Limb (tissue), 2 donors: Measurements from ENCODE around the gene DCHS1.

Source experiments
- DNase-seq, 2 donors: peaks; one replicate each; pipeline ENCODE4 v3.0.0-alpha.2; 2016; ENCODE audit errors: extremely low spot score in 2 of 2

Gene DCHS1

DNA sequence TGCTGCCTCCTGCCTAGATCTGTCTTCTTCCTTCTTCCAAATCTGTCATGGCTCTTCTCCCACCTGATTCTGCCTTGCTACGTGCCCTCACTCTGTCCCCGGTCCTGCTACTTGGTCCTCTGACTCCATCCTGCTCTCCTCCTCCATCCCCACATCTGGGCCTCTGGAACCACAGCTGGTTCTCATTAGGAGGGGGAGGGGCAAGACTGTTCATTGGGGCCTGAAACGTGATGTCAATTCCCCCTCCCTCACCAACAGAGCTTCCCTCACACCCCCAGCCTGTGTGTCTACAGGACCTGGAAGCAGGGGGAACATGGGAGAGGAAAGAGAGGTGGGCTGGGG lies 9.1 kb downstream of the DCHS1 start:
- peak; percentile 84 to 88 for DNase-seq

DNA sequence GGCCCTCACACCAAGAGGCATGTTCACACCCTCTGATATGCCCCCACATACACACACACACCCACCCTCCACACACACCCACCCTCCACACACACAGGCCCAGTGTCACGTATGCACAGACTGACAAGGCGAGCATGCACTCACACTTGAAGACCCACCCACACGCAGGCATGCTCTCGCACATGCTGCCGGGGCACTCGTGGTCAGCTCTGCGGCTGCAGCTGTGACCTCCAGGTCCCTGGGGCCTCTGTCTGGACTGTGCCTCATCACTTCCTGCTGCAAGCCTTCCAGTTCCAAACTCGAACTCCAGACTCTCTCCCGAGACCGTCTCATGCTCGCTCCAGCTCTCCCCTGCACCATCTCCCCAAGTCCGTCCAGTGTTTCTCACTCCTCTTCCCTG lies 9.5 kb downstream of the DCHS1 start:
- DNase-seq = peak in 1 of 2 donors; percentile 44

DNA sequence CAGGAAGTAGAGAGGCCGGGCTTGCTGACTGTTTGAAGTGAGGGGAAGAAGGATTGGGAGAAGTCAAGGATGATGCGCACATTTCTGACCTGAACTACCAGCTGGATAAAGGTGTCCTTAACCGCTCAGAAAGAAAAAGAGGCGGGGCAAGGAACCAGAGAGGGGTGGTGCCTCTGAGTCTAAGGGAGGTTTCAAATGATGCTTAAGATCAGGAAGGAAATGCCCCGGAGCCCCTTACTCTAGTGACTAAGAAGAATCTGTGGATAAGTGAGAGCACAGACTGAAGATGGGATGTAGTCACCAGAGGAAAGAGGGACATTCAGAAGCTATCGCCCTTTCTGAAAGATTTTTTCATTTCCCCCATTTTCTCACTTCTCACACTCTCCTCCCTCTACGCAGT lies 12.7 kb downstream of the DCHS1 start:
- DNase-seq = no peak

DNA sequence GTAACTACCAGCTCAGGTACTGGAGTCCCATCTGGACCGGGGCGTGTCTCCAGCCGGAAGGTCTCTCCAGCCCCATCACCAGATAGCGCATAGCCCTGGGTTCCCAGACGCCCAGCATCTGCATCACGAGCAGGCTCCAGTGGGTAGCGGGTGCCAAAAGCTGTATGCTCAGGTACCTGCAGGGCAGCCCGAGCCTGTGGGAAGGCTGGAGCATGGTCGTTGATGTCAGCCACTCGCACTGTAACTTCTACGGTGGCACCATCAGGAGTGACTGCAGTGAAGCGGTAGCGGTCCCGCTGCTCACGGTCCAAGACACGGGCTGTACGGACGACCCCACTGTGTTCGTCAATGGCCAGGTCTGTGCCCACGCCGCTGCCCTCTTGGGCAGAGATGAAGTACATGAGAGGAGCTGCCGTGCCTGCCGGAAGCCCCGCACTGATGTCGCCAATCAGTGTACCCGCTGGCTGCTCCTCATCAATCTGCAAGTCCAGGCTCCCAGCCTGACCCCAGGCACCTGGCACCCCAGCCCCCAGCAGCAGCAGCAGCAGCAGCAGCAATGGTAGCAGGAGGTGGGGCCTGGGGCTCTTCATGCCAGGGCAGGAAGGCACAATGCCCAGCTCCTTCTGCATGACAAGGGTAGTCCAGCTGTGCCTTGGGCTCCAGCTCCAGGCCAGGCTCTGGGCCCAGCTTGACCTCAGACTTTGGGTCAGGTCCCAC lies 14.5 kb downstream of the DCHS1 start:
- no peak for DNase-seq

DNA sequence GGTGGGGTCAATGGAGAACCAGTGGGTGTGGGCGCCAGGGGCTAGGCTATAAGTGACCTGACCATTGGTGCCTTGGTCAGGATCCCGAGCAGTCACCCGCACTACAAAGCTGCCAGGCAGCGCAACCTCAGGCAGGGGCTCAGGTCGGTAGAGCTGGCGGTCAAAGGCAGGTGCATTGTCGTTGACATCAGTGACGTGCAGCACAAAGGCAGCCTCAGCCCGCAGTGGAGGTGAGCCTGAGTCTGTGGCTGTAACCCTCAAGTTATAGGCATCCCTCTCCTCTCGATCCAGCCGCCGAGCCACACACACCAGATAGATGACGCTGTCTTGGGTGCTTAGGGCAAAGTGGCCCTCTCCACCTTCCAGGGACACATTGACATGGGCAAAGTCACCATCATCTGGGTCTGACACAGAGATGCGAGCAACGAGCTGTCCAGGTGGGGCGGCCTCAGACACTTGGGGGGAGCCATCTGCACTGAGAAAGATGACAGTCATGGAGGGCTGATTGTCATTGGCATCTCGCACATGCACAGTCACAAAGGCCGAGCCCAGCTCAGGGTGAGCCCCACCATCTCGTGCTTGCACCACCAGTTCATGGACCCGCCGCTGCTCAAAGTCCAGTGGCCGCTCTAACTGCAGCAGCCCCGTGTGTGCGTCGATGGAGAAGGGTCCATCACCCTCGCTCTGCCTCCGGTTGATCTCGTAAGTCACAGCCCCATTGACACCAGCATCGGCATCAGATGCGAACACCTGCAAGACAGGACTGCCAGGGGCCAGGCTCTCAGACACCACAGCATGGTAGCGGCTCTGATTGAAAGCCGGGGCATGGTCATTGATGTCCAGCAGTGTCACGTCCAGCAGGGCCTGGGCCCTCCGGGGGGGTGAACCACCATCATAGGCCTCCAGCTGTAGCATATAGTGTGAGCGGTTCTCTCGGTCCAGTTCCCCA lies 15.3 kb downstream of the DCHS1 start:
- no peak for DNase-seq

DNA sequence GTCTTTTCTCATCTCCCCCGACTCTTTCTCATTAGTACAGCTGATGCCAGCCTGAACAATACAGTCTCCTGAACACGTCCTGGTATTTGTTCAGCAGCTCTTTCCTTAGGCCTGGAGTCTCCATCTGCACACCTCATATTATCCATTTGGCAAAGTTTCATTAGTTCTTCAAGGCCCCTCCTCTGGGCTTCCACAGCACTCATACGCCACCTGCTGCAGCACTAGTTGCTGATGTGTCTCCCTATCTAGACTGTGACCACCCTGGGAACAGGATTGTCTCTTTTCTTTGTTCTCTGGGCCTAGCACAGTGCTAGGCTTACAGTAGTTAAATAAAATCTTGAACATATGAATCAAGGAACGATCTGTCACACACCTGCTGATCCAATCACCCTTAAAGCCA lies 17.2 kb downstream of the DCHS1 start:
- no peak for DNase-seq

DNA sequence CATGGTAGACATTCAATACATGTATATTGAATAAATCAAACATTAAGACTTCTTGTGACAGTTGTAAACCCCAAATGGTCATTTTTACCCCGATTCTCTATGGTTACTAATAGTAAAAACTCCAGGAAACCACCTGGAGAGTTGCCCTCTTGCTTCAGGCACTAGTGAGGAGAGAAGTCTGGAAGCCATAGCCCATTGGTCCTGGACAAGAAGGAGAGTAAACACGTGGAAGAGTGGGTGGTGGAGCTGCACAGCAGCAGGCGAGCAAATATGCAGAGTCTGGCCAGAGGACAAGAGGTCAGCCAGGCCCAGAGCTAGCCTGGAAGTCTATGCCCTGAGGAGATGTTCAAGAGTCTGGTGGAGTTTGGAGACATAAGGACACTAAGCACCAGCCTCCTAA lies 17.7 kb downstream of the DCHS1 start:
- no peak for DNase-seq

DNA sequence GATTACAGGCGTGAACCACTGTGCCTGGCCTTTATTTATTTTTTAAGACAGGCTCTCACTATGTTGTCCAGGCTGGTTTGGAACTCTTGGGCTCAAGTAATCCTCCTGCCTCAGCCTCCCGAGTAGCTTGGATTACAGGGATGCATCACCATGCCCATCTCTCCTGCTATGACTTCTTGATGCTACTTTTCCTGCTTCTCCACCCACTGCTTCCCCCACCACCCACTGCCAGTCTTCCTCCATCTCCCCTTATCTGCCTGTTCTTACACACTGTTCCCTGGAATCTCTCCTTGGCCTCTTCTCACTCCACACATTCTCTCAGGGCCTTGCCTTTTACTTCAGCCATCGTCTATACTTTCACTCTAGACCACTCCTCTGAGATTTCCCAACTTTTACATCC lies 19.1 kb downstream of the DCHS1 start:
- DNase-seq = no peak

DNA sequence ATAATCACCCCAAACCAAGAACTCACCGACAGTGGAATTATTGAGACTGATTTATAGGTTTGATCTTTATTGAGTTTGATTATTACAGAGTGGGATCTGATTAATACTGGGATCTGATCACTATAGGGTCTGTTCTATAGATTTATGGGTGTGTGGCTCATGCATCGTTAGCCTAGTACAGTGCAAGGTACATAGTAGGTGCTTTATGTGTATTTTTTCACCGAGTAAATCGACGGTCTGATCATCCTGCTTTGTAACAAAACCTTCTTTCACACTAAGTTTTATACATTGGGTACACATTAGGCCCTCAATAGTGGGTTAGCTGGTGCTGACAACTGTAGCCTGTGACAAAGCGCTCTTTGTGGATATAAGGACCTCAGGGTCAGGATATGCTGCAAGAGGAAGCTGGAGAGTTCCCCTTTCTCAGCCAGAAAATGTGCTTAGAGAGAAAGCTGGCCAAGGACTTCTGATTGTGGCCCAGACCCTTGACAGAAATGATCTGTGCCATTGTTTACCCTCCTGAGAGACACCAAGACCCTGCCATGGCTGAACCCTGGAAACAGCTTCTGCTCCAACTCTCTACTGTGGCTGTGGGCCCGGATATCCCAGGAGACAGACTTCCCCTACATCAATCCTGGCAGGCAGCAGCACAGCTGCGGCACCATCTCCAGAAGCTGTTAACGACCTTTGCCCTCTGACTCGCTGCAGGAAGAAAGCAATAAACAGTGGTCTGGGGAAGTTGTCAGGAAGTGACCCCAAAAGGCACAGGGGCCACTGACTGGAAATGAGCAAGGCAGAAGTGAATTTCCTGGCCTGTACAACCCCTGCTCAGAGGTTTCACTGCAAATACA lies 20.3 kb downstream of the DCHS1 start:
- no peak for DNase-seq

DNA sequence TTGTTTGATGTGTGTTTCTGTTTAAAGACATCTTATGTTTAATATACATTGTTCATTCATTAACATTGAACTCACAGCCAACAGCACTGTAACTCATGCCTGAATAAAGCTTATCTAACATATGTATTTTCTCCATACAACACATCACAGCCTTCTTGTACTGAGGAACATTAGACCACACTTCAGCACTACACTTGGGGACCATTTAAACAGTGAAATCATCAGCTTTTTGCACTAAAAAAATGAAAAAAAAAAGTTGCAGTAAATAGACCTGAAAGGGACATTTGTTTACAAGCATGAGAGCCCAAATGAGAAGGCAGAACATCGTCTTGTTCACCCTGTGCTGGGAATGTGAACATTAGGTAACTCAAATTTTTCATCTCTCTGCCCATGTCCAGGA lies 21.1 kb downstream of the DCHS1 start:
- DNase-seq = no peak

DNA sequence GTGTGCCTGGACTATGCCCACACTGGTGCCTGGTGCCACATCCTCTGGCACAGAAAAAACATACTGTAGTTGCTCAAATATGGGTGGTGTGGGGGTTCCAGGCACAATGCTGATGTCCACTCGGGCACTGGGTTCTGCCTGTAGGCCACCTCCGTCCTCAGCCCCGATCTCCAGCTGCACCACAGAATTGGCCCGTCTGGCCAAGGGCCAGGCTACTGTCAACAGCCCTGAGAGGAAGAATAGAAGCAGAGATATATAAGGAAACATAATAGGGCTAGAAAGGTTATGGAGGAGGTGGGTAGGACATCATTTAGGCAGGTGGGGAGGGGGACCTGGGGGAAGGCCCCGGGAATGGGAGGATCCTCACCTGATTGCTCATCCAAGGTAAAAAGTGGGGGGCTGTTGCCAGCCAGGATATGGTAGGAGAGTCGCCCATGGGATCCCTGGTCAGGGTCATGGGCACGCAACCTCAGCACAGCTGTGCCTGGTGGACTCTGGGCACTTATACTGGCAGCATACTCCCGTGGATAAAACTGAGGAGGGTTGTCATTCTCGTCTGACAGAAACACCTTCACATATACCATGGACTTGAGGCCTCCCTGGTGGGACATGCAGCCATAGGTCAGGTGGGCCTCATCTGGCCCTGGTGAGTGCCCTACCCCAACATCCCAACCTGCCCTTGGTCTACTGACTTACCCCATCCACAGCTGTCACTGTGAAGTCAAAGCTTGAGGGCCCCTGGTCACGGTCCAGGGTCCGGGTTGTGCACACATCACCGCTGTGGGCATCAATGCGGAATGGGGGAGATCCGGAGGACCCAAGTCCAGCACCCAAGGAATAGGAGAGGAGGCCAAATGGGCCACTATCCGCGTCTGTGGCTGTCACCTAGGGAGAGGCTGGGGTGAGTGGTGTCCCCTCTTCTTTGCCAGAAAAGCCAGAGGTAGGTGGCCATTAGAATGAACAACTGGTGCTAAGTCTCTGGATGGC lies 21.9 kb downstream of the DCHS1 start:
- peak in 1 of 2 donors; percentile 15 for DNase-seq

DNA sequence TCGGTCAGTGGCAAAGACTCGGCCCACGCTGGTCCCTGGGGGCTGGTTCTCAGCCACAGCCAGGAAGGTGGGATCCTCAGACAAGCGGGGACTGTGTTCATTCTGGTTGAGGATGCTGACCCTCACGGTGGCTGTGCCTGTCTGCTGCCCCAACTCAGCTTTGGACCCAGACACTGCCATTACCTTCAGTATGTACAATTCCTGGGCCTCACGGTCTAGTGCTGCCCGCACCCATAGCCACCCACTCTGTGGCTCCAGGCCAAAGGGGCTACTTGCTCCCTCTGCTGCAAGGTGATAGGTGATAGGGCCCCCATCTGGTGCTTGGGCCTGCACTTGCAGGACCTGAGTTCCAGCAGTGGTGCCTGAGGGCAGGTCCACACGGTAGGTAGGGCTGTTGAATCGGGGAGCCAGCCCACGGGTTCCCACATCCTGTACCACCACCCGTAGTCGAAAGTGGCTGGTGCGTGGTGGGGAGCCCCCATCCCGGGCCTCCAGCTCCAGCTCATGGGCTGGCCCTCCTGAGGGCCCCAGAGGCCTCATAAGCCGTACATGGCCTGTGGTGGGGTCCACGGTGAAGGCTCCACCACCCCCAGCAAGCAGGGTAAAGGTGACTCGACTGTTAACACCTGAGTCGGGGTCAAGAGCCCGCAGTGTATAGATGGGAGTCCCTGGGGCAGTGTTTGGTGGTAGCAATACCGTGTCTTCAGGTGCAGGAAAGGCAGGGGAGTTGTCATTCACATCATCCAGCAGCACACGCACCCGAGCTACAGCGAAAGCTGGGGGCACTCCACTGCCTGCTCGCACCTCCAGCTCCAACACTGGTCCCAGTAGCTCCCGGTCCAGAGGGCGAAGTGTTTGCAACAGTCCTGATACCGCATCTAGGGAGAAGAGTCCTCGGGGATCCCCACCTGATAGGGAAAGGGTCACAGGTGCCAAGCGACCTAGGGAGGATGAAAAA lies 23.2 kb downstream of the DCHS1 start:
- DNase-seq = peak in 1 of 2 donors; percentile 19

DNA sequence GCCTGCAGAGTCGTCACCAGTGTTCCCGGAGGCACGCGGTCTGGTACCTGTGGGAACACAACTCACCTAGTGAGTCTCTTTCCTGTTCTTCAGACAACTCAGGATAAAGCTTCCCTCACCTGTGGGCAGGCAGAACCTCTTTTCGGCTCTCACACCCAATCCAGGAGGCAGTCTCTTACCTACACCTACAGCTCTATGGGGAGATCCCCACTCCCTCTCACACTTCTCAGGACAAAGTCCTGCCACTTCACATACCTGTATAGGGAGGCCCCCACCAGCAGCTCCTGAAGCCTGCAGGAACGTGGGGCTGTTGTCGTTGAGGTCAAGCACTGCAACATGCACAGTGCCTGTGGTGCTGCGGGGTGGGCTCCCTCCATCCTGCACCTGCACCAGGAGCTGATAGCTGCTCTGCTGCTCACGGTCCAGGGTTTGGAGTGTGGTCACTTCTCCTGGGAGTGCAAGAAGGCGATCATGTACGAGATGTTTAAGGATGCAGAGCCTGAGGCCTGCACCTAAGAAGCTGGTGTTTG lies 24.2 kb downstream of the DCHS1 start:
- peak in 1 of 2 donors; percentile 14 for DNase-seq

DNA sequence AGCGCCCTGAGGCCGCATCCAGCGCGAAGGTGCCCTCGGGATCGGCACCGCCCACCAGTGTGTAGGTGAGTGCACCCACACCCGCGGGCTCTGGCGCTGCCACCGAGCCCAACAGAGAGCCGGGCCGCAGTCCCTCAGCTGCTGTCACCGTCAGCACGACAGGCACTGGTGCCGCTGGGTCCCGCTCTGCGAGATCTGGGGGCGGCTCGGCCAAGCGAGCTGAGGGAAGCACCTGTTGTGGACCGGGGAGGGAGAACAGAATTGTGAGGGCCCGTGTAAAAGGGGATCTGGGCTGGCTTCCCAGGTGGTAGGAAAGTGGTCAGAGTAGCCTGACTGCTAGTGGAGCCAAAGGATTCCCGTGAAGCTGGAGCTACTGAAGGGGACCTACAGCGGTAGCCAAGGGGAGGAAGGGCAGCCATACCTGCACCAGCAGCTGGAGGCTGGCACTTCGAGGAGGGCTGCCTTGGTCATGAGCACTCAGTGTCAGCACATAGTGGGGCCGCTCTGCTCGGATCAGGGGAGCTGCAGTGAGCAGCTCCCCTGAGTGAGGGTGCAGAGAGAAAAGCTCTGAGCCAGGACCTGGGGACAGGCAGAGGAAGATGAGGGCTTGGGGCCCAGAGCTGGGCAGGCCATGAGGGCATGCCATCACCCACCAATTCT lies 24.8 kb downstream of the DCHS1 start:
- peak in 1 of 2 donors; percentile 33 for DNase-seq

DNA sequence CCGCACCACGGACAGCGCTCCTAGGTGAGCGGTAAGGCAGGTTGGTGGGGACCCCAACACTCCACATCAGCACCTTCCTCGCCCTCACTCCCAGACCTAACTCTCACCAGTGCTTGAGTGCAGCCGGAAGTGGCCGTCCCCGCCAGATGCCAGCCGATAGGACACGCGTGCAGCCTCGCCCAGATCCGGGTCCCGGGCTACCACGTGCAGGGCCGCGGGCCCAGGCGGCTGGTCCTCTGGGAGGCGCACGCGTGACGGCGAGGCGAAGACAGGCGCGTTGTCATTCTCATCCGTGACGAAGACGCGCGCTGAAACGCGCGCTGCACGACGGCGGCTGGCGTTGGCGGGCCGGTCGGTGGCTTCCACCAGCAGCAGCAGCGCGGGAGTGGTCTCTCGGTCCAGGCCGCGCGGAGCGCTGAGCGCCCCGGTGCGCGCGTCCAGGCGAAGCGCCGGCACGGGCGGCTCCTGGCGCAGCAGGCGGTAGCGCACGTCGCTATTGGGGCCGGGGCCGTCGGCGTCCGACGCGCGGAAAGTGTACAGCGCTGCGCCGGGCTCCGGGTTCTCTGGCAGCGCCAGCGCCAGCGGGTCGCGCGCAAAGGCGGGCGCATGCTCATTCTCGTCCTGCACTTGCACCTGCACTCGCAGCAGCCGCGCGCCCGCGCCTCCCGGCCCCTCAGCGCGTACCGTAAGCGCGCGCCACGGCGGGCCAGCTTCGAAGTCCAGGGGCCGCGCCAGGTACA lies 25.5 kb downstream of the DCHS1 start:
- peak in 1 of 2 donors; percentile 22 for DNase-seq

DNA sequence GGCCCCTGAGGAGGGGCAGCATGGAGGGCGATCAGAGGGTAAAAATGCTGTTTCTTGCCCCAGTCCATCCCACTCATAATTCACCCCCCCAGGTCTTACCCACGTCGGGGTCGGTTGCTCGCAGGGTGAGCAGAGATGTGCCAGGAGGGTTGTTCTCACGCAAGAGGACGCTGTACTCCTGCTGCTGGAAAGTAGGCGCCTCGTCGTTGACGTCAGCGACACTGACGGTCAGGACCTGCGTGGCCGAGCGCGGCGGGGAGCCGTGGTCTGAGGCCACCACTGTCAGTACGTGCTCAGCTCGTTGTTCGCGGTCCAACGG lies 26.1 kb downstream of the DCHS1 start:
- peak in 1 of 2 donors; percentile 25 for DNase-seq

DNA sequence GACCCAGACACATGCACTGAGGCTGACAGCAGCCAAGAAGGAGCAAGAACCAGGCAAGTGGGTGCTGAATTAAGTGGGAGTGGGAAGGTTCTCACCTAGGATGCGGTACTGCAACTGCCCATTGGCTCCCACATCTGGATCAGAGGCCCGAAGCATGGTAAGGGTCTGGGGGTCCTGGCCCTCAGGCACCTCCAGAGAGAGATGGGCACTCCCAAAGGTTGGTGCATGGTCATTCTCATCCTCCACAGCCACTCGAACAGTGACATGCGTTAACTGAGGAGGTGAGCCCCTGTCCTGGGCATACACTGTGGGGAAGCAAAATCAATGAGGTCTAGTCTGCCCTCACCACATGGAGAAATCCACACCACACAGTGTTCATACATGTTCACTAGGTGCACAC lies 27.1 kb downstream of the DCHS1 start:
- no peak for DNase-seq

DNA sequence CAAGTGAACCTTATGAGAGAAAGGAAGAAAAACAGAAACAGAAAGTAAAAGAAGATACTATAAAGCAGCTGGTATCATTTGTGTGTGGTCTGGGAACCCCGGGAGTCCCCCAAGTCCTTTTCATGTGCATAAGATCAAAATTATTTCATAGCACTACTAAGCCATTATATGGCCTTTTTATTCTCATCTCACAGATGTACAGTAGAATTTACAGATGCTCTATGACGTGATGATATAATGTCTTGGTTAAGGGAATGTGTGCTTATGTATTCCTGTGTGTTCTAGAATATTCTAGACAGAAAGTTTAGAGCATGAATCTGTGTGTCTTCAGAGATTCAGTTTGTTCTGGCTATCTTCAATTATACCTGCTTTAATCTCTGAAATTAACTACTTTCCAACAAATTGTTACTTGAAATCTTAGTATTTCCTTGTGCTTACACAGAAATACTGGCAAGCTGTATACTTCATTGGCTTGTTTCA lies 27.8 kb downstream of the DCHS1 start:
- DNase-seq = no peak
